ENCODE measurements around the gene OAT. TPM values are rescaled to one million over a fixed set of nuclear protein-coding genes. Genes with fewer than 3 reads are reported as not detected.

OAT gene
- polyA plus RNA-seq, 1 of the 3 experiments (the other 2 are of a cell fraction), result 65.7 TPM

DNA sequence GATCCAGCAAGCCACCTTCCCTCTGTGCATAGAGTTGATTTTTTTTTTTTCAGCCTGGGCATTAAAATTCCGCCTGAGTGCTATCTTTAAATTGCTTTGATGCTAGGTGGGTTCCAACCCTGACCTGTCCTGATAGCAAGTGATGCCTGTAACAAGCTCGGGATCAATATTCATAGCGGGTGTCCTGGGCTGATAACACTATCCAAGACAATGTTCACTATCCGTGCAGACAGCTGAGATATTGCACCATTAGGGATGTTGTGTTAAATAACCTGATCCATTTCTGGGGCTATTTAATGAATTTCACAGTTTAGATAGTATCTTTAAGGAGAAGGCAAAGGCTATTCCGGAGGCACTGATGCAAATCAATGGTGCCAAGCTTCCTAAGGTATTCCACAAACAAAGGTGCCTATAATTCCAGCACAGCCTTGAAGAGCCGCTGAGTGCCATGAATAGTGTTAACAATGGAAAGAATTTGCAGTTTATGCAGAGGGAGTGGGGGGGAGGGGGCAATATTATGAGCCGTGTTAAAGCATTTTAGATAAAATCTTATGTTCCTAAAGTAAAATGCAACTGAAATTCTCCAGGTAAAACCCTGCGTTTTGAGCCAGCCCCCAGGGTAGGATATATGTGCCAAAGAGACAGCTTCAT is 35.4 kb upstream of the OAT start:
- no peak for DNase-seq
- POLR2A ChIA-PET, result interaction anchor here (0.6 kb wide), 1 partner anchor 40 kb away, joined by 3 read pairs; no protein-coding TSS in a partner anchor
- Histone ChIP-seq H3K4me2 (no peak overlapping the region), H2AFZ (ENCODE audit: low read depth) (no peak overlapping the region), H3F3A (replicated peaks; ENCODE audit: insufficient read depth) (no peaks in the 10 kb centered on the region), H3K9me3 (no peaks in the 10 kb centered on the region), H3K9ac (no peak overlapping the region), H3K27ac (ENCODE audit: low read depth in 2 of 2, low read length in 1 of 2) (no peak overlapping the region), H3K4me3 (ENCODE audit: low read depth in 2 of 2, low read length in 1 of 2) (no peak overlapping the region), H3K27me3 (ENCODE audit: insufficient read depth) (peaks cover 54% of the 10 kb centered on the region), H3K36me3 (replicated peaks in 1 of 2; ENCODE audit: control insufficient read depth in 1 of 2, insufficient read depth in 2 of 2, low read length in 1 of 2) (no peaks in the 10 kb centered on the region), H4K20me1 (ENCODE audit: insufficient read depth) (no peaks in the 10 kb centered on the region), H3K79me2 (ENCODE audit: insufficient read depth) (no peaks in the 10 kb centered on the region), H3K4me1 (ENCODE audit: control insufficient read depth in 1 of 2, insufficient read depth in 2 of 2, low read depth in 1 of 2, low read length in 1 of 2) (peaks cover 0 to 3% of the 10 kb centered on the region in 2 experiments; a peak in 1 of 4 replicates), H3K9me2 (no peaks in the 10 kb centered on the region)
- TF ChIP-seq SIN3A (IDR thresholded peaks at IDR 0.05; ENCODE audit: borderline replicate concordance, low read depth, low read length) (no peak), PBX3 (IDR thresholded peaks at IDR 0.05) (no peak), RFX5 (IDR thresholded peaks at IDR 0.05; ENCODE audit: low read length) (no peak), ZBTB33 (IDR thresholded peaks at IDR 0.05; ENCODE audit: borderline replicate concordance, low read depth) (no peak), EZH2phosphoT487 (IDR thresholded peaks at IDR 0.05; ENCODE audit: borderline replicate concordance, low read depth) (no peak), CHD2 (IDR thresholded peaks at IDR 0.05; ENCODE audit: low read length, partially characterized antibody) (no peak), NRF1 (IDR thresholded peaks at IDR 0.05; ENCODE audit: low read depth, low read length) (no peak), TAF1 (IDR thresholded peaks at IDR 0.05; ENCODE audit: borderline replicate concordance, low read depth, low read length) (no peak), MEF2A (IDR thresholded peaks at IDR 0.05; ENCODE audit: borderline replicate concordance, low read depth) (no peak), ELF1 (IDR thresholded peaks at IDR 0.05) (no peak), NFIC (IDR thresholded peaks at IDR 0.05; ENCODE audit: borderline replicate concordance) (no peak), YY1 (IDR thresholded peaks at IDR 0.05; ENCODE audit: low read depth) (no peak), RCOR1 (IDR thresholded peaks at IDR 0.05; ENCODE audit: low read length) (no peak), RAD21 (IDR thresholded peaks at IDR 0.05; ENCODE audit: low read length) (no peak), JUND (IDR thresholded peaks at IDR 0.05) (no peak), GATA2 (CRISPR knock-in tag; IDR thresholded peaks at IDR 0.05) (no peak), FOXM1 (IDR thresholded peaks at IDR 0.05; ENCODE audit: low read depth) (no peak)
- CTCF ChIA-PET, result no interaction called here
- 30% methylated on average over 8 of the region's 8 CpGs for WGBS (ENCODE audit: low lambda C conversion rate)

Data from SK-N-SH (cell line).